ENCODE results near the gene MRPS33. TPM values are rescaled to one million over a fixed set of nuclear protein-coding genes. Genes with fewer than 3 reads are reported as not detected.

The MRPS33 gene
- total and polyA plus RNA-seq, 10 of the 15 experiments (the other 5 are each of a cell fraction or from before 2014, with no cell fraction given) = 48.4 to 372 (median 124) TPM

DNA sequence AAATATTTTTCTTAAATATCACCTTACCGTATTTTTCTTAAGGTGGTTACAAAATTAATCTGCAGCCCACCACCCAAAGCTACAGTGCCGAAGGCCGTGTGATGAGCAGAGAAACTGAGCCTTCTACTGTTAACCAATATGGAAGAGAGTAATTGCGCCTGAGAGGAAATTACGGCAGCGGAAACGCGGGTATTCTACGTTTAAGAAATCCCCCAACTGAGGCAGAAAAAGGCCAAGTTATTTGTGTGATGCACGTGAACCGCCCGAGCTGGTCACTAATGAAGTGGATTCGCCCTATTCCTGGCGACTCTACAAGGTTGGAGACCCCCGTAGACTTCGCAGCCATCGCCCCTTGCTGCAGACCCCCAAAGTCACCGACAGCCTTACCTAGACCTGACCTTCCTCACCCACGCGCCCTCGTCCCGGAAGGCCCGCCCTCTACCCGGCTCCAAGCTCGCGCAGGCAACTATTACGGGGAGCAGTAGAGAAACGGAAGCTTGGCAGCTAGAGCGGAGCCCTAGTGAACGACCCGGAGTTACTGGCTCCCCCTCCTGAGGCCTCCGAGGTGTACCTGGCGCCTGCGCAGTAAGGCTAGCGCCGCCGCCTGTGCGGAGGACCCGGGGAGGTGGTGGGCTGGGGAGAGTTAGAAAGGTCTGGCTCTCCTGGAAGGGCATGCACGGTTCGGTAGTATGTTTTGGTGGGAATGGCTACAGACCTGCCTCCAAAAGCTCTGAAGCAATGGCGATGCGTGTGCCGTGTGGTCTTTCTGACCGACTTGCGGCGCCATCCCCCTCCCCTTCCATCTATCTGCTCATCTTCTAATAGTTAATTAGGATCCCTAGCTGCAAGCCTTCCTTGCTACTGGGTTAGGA is at the start of gene MRPS33 (continued):
- TF ChIP-seq, protein P1, sequence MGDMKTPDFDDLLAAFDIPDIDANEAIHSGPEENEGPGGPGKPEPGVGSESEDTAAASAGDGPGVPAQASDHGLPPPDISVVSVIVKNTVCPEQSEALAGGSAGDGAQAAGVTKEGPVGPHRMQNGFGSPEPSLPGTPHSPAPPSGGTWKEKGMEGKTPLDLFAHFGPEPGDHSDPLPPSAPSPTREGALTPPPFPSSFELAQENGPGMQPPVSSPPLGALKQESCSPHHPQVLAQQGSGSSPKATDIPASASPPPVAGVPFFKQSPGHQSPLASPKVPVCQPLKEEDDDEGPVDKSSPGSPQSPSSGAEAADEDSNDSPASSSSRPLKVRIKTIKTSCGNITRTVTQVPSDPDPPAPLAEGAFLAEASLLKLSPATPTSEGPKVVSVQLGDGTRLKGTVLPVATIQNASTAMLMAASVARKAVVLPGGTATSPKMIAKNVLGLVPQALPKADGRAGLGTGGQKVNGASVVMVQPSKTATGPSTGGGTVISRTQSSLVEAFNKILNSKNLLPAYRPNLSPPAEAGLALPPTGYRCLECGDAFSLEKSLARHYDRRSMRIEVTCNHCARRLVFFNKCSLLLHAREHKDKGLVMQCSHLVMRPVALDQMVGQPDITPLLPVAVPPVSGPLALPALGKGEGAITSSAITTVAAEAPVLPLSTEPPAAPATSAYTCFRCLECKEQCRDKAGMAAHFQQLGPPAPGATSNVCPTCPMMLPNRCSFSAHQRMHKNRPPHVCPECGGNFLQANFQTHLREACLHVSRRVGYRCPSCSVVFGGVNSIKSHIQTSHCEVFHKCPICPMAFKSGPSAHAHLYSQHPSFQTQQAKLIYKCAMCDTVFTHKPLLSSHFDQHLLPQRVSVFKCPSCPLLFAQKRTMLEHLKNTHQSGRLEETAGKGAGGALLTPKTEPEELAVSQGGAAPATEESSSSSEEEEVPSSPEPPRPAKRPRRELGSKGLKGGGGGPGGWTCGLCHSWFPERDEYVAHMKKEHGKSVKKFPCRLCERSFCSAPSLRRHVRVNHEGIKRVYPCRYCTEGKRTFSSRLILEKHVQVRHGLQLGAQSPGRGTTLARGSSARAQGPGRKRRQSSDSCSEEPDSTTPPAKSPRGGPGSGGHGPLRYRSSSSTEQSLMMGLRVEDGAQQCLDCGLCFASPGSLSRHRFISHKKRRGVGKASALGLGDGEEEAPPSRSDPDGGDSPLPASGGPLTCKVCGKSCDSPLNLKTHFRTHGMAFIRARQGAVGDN (IDR thresholded peaks at IDR 0.05) = peak; percentile 92
- 0 out of 2 replicates have a peak, but pooled peaks have one; percentile 28 for TF ChIP-seq RUNX3 (IDR thresholded peaks at IDR 0.05; ENCODE audit: low read length)
- TF ChIP-seq SIX5 (IDR thresholded peaks at IDR 0.05; ENCODE audit: low read depth, low read length, severe bottlenecking) = peak; percentile 46
- TF ChIP-seq, protein P2, sequence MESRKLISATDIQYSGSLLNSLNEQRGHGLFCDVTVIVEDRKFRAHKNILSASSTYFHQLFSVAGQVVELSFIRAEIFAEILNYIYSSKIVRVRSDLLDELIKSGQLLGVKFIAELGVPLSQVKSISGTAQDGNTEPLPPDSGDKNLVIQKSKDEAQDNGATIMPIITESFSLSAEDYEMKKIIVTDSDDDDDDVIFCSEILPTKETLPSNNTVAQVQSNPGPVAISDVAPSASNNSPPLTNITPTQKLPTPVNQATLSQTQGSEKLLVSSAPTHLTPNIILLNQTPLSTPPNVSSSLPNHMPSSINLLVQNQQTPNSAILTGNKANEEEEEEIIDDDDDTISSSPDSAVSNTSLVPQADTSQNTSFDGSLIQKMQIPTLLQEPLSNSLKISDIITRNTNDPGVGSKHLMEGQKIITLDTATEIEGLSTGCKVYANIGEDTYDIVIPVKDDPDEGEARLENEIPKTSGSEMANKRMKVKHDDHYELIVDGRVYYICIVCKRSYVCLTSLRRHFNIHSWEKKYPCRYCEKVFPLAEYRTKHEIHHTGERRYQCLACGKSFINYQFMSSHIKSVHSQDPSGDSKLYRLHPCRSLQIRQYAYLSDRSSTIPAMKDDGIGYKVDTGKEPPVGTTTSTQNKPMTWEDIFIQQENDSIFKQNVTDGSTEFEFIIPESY (IDR thresholded peaks at IDR 0.05) = 0 out of 2 replicates have a peak, but pooled peaks have one; percentile 49
- peak; percentile 71 for TF ChIP-seq MYC (IDR thresholded peaks at IDR 0.05; ENCODE audit: insufficient read depth, insufficient read length, insufficient replicate concordance, low read length, severe bottlenecking)
- TF ChIP-seq KAT2A (conservative IDR thresholded peaks at IDR 0.05; ENCODE audit: control insufficient read depth, low read depth, low read length) = no peak
- TF ChIP-seq NR2C2 (IDR thresholded peaks at IDR 0.05; ENCODE audit: borderline replicate concordance, control insufficient read depth, insufficient read length, low read depth) = no peak
- TF ChIP-seq, protein P3, sequence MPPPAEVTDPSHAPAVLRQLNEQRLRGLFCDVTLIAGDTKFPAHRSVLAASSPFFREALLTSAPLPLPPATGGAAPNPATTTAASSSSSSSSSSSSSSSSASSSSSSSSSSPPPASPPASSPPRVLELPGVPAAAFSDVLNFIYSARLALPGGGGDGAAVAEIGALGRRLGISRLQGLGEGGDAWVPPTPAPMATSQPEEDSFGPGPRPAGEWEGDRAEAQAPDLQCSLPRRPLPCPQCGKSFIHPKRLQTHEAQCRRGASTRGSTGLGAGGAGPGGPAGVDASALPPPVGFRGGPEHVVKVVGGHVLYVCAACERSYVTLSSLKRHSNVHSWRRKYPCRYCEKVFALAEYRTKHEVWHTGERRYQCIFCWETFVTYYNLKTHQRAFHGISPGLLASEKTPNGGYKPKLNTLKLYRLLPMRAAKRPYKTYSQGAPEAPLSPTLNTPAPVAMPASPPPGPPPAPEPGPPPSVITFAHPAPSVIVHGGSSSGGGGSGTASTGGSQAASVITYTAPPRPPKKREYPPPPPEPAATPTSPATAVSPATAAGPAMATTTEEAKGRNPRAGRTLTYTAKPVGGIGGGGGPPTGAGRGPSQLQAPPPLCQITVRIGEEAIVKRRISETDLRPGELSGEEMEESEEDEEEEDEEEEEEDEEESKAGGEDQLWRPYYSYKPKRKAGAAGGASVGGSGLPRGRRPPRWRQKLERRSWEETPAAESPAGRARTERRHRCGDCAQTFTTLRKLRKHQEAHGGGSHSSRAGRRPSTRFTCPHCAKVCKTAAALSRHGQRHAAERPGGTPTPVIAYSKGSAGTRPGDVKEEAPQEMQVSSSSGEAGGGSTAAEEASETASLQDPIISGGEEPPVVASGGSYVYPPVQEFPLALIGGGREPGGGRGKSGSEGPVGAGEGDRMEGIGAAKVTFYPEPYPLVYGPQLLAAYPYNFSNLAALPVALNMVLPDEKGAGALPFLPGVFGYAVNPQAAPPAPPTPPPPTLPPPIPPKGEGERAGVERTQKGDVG (CRISPR knock-in tag; IDR thresholded peaks at IDR 0.05) = no peak
- peak; percentile 75 for TF ChIP-seq POU2F2 (IDR thresholded peaks at IDR 0.05; ENCODE audit: borderline replicate concordance, low read depth, low read length)
- TF ChIP-seq, protein P4, sequence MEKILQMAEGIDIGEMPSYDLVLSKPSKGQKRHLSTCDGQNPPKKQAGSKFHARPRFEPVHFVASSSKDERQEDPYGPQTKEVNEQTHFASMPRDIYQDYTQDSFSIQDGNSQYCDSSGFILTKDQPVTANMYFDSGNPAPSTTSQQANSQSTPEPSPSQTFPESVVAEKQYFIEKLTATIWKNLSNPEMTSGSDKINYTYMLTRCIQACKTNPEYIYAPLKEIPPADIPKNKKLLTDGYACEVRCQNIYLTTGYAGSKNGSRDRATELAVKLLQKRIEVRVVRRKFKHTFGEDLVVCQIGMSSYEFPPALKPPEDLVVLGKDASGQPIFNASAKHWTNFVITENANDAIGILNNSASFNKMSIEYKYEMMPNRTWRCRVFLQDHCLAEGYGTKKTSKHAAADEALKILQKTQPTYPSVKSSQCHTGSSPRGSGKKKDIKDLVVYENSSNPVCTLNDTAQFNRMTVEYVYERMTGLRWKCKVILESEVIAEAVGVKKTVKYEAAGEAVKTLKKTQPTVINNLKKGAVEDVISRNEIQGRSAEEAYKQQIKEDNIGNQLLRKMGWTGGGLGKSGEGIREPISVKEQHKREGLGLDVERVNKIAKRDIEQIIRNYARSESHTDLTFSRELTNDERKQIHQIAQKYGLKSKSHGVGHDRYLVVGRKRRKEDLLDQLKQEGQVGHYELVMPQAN (conservative IDR thresholded peaks at IDR 0.05) = peak; percentile 75
- peak; percentile 77; the same call in 1 of the 2 replicates for TF ChIP-seq RB1 (IDR thresholded peaks at IDR 0.05; ENCODE audit: borderline replicate concordance)
- TF ChIP-seq, protein P5, sequence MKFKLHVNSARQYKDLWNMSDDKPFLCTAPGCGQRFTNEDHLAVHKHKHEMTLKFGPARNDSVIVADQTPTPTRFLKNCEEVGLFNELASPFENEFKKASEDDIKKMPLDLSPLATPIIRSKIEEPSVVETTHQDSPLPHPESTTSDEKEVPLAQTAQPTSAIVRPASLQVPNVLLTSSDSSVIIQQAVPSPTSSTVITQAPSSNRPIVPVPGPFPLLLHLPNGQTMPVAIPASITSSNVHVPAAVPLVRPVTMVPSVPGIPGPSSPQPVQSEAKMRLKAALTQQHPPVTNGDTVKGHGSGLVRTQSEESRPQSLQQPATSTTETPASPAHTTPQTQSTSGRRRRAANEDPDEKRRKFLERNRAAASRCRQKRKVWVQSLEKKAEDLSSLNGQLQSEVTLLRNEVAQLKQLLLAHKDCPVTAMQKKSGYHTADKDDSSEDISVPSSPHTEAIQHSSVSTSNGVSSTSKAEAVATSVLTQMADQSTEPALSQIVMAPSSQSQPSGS (IDR thresholded peaks at IDR 0.05; ENCODE audit: low read length) = peak; percentile 48; the same call in 1 of the 2 replicates

Data from GM12878 (cell line).